ENCODE measurements around the gene DMRTA2. TPM values are rescaled to one million over a fixed set of nuclear protein-coding genes. Genes with fewer than 3 reads are reported as not detected.

The DMRTA2 gene
- total and polyA plus RNA-seq, 9 of the 15 experiments (the other 6 are each of a cell fraction or from before 2014, with no cell fraction given) = not detected

GRCh38 chr1:50418600-50419109 is 4.6 kb downstream of the DMRTA2 start:
- BruUV-seq (replicated peaks) = no TSS peak
- TF ChIP-seq TSHZ1 (CRISPR knock-in tag; IDR thresholded peaks at IDR 0.05) (no peak), ARHGAP35 (IDR thresholded peaks at IDR 0.05; ENCODE audit: partially characterized antibody) (no peak), ATF4 (CRISPR knock-in tag; IDR thresholded peaks at IDR 0.05) (no peak), ZNF217 (CRISPR knock-in tag; IDR thresholded peaks at IDR 0.05) (no peak), MEF2A (IDR thresholded peaks at IDR 0.05; ENCODE audit: control insufficient read depth, low read depth, low read length) (no peak), TCF7 (IDR thresholded peaks at IDR 0.05; ENCODE audit: borderline replicate concordance) (no peak), BRF2 (IDR thresholded peaks at IDR 0.05; ENCODE audit: borderline replicate concordance, insufficient read depth, insufficient read length) (no peak), ZBTB33 (CRISPR knock-in tag; IDR thresholded peaks at IDR 0.05) (0 out of 2 replicates have a peak, but pooled peaks have one; percentile 11)
- 0 out of 2 replicates have a peak, but pooled peaks cover 3% of the 10 kb centered on the region for H4K20me1 ChIP-seq (replicated peaks; ENCODE audit: control insufficient read depth, insufficient read depth, low read length)
- no peaks in the 10 kb centered on the region for H3K9me3 ChIP-seq (replicated peaks; ENCODE audit: control insufficient read depth, insufficient read depth, low read depth, low read length)
- no peak overlapping the region for H3K4me3 ChIP-seq
- no peak overlapping the region for H3K4me2 ChIP-seq (ENCODE audit: insufficient read depth, low read length)
- DNase-seq (ENCODE audit: extremely low read depth in 1 of 4, low spot score in 3 of 4) (peak in 2 of 4 experiments; percentile 8), FAIRE-seq (no peak), ATAC-seq (no peak)
- H3K27ac ChIP-seq (ENCODE audit: extremely low read depth, low read depth, low read length) = no peak overlapping the region
- ChIA-PET CTCF (ENCODE audit: low intra/inter-chr PET ratio) (no interaction called here), POLR2A (no interaction called here)
- H3K36me3 ChIP-seq (ENCODE audit: control insufficient read depth, insufficient read depth, low read length) = no peaks in the 10 kb centered on the region
- H3K9me1 ChIP-seq (ENCODE audit: control insufficient read depth, insufficient read depth, low read length) = no peaks in the 10 kb centered on the region
- in situ Hi-C loops (cut with MboI) (no loop called here), intact Hi-C loops (cut with micrococcal nuclease) (no loop called here)
- peaks cover 79 to 96% of the 10 kb centered on the region in 2 experiments for H3K27me3 ChIP-seq (ENCODE audit: control insufficient read depth in 2 of 2, insufficient read depth in 2 of 2, low read length in 2 of 2)
- WGBS (ENCODE audit: insufficient coverage, low coverage, missing lambda C conversion rate) = 40% methylated on average over 49 of the region's 64 CpGs
- no peak overlapping the region for H3K9ac ChIP-seq (ENCODE audit: insufficient read depth in 1 of 2, low read depth in 2 of 2, low read length in 2 of 2)
- no peaks in the 10 kb centered on the region for H3K79me2 ChIP-seq (ENCODE audit: control insufficient read depth, insufficient read depth, low read length)
- H2AFZ ChIP-seq (ENCODE audit: low read depth, low read length) = no peak overlapping the region
- peaks cover 0 to 44% of the 10 kb centered on the region in 2 experiments; a peak in 1 of 5 replicates for H3K4me1 ChIP-seq (replicated peaks in 1 of 2; ENCODE audit: control insufficient read depth in 2 of 2, insufficient read depth in 2 of 2, low read length in 2 of 2)
